HepG2 (cell line): ENCODE data around the gene GADD45A. TPM values are rescaled to one million over a fixed set of nuclear protein-coding genes. Genes with fewer than 3 reads are reported as not detected.

ENCODE experiments used
- ATAC-seq: fragments of 200-7000 bp; cut with Tn5 transposase; 3 replicates; pipeline ENCODE4 v1.9.1; 2020; ENCODE audit warnings: mild to moderate bottlenecking, moderate library complexity
- BruUV-seq: library from RNA; stranded (reverse); fragments of 400-500 nt; replicated peaks from 2 replicates; lab custom pipeline; 2021; lab: Mats Ljungman, UMichigan
- CTCF ChIA-PET: fragments of 300-600 bp; formaldehyde crosslinking; extraction: SDS; loops from one replicate; lab custom pipeline; 2021; ENCODE audit warnings: low total read pairs, inconsistent platforms, low intra/inter-chr PET ratio; lab: Yijun Ruan, JAX
- POLR2A ChIA-PET: fragments of 350-600 bp; sonication (Branson Sonifier 250); formaldehyde crosslinking; loops from one replicate; lab custom pipeline; 2020; ENCODE audit warnings: antibody characterized with exemption, inconsistent platforms; lab: Yijun Ruan, JAX
- DNase-seq: peaks from one replicate; pipeline ENCODE4 v3.0.0-alpha.2; 2015; ENCODE audit warnings: low spot score
- FAIRE-seq: peaks from 3 replicates; lab custom pipeline; 2011; peaks lifted over from hg19 to GRCh38; lab: Jason Lieb, UNC
- H2AFZ ChIP-seq: one replicate; pipeline ENCODE4 v1.6.1; 2011; ENCODE audit warnings: low read length, inconsistent platforms
- H3K27ac ChIP-seq: fragments of 300-600 bp; 3 replicates; pipeline ENCODE4 v1.8.0; 2011; ENCODE audit warnings: mixed run types, mild to moderate bottlenecking, mixed read lengths, low read length, inconsistent platforms; ENCODE audit not compliant: insufficient read depth; ENCODE audit errors: extremely low read length
- H3K27me3 ChIP-seq, 2 experiments: fragments of 200-600 bp in 1 of 2; 2 replicates in 1 of 2; 3 replicates in 1 of 2; pipeline versions ENCODE4 v1.6.0 to v1.8.0; 2011; ENCODE audit warnings: low read length in 2 of 2, mild to moderate bottlenecking in 2 of 2, moderate library complexity in 2 of 2, inconsistent platforms in 1 of 2; ENCODE audit not compliant: insufficient read depth in 2 of 2, control insufficient read depth in 1 of 2
- H3K36me3 ChIP-seq, 2 experiments: fragments of 200-600 bp in 1 of 2; replicated peaks in 1 of 2; 2 replicates in 1 of 2; 3 replicates in 1 of 2; pipeline versions ENCODE4 v1.5.1 to v1.8.0; 2011; ENCODE audit warnings: low read length in 2 of 2, inconsistent platforms in 1 of 2; ENCODE audit not compliant: insufficient read depth in 2 of 2, control insufficient read depth in 1 of 2
- H3K4me1 ChIP-seq: 2 replicates; pipeline ENCODE4 v1.5.1; 2012; ENCODE audit warnings: low read length, inconsistent platforms; ENCODE audit not compliant: insufficient read depth
- H3K4me2 ChIP-seq: 2 replicates; pipeline ENCODE4 v1.6.0; 2011; ENCODE audit warnings: low read depth, low read length, inconsistent platforms
- H3K4me3 ChIP-seq, 3 experiments: fragments of 200-600 bp in 1 of 3; sonication (generic), shearing (Covaris generic) in 1 of 3; replicated peaks in 1 of 3; 2 replicates each; pipeline ENCODE4 v1.5.1; 2011 to 2016; ENCODE audit warnings: low read length in 3 of 3, inconsistent platforms in 2 of 3, low read depth in 2 of 3, mild to moderate bottlenecking in 2 of 3, control low read depth in 1 of 3, mixed read lengths in 1 of 3; ENCODE audit not compliant: insufficient read depth in 1 of 3
- H3K79me2 ChIP-seq: one replicate; pipeline ENCODE4 v1.6.1; 2011; ENCODE audit warnings: low read length, inconsistent platforms; ENCODE audit not compliant: insufficient read depth
- H3K9ac ChIP-seq: 2 replicates; pipeline ENCODE4 v1.6.0; 2011; ENCODE audit warnings: mild to moderate bottlenecking, low read depth, low read length, inconsistent platforms; ENCODE audit not compliant: insufficient read depth
- H3K9me3 ChIP-seq: 2 replicates; pipeline ENCODE4 v1.5.1; 2012; ENCODE audit warnings: mild to moderate bottlenecking, low read length
- H4K20me1 ChIP-seq: 2 replicates; pipeline ENCODE4 v1.6.0; 2011; ENCODE audit warnings: inconsistent platforms, mild to moderate bottlenecking, low read length, moderate library complexity; ENCODE audit not compliant: insufficient read depth
- BRD4 ChIP-seq: sonication (generic); formaldehyde crosslinking; IDR thresholded peaks from 2 replicates; pipeline ENCODE4 v1.4.0; 2020; ENCODE audit warnings: missing genetic modification reagents
- FOXP1 ChIP-seq, 2 experiments: fragments of 450-650 bp in 1 of 2; IDR thresholded peaks; 2 replicates each; pipeline ENCODE4 v1.6.1; 2017 to 2018; ENCODE audit warnings: antibody characterized with exemption in 1 of 2
- HNRNPL ChIP-seq: fragments of 200-400 bp; formaldehyde crosslinking; IDR thresholded peaks from 2 replicates; pipeline ENCODE4 v1.6.1; 2017; ENCODE audit warnings: mild to moderate bottlenecking, low read depth, low read length
- HOXA7 ChIP-seq: sonication (generic); formaldehyde crosslinking; IDR thresholded peaks from 2 replicates; pipeline ENCODE4 v1.8.1; 2022; ENCODE audit warnings: mild to moderate bottlenecking, missing genetic modification reagents, moderate library complexity
- KLF12 ChIP-seq: sonication (generic); formaldehyde crosslinking; IDR thresholded peaks from 2 replicates; pipeline ENCODE4 v1.4.0; 2020; ENCODE audit warnings: missing genetic modification reagents, borderline replicate concordance
- NFE2L1 ChIP-seq: sonication (generic); formaldehyde crosslinking; IDR thresholded peaks from 2 replicates; pipeline ENCODE4 v1.4.0; 2020; ENCODE audit warnings: missing genetic modification reagents, mild to moderate bottlenecking, borderline replicate concordance
- RXRA ChIP-seq: sonication (generic); formaldehyde crosslinking; IDR thresholded peaks from 2 replicates; pipeline ENCODE4 v1.5.1; 2020; ENCODE audit warnings: missing genetic modification reagents
- SALL1 ChIP-seq: sonication (generic); formaldehyde crosslinking; IDR thresholded peaks from 2 replicates; pipeline ENCODE4 v1.8.0; 2022; ENCODE audit warnings: mild to moderate bottlenecking, missing genetic modification reagents
- SAP130 ChIP-seq: IDR thresholded peaks from 2 replicates; pipeline ENCODE4 v1.6.1; 2016; ENCODE audit warnings: low read depth
- TEAD3 ChIP-seq: optimal IDR thresholded peaks from 2 replicates; pipeline ENCODE3; 2016; ENCODE audit warnings: borderline replicate concordance
- XRCC5 ChIP-seq: fragments of 200-400 bp; formaldehyde crosslinking; optimal IDR thresholded peaks from 2 replicates; pipeline ENCODE3; 2017; ENCODE audit warnings: mild to moderate bottlenecking, low read length
- YY1 ChIP-seq: IDR thresholded peaks from 2 replicates; pipeline ENCODE4 v1.6.1; 2011; ENCODE audit warnings: low read length, low read depth, moderate library complexity, mild to moderate bottlenecking; ENCODE audit not compliant: insufficient read depth, insufficient replicate concordance
- ZFP36L2 ChIP-seq: sonication (generic); formaldehyde crosslinking; IDR thresholded peaks from 2 replicates; pipeline ENCODE4 v1.4.0; 2020; ENCODE audit warnings: missing genetic modification reagents
- ZNF121 ChIP-seq: sonication (generic); formaldehyde crosslinking; IDR thresholded peaks from 2 replicates; pipeline ENCODE4 v1.5.0; 2020; ENCODE audit warnings: mild to moderate bottlenecking, missing genetic modification reagents
- ZNF280B ChIP-seq: sonication (generic); formaldehyde crosslinking; IDR thresholded peaks from 2 replicates; pipeline ENCODE4 v1.5.0; 2020; ENCODE audit warnings: missing genetic modification reagents, mild to moderate bottlenecking, borderline replicate concordance
- ZNF292 ChIP-seq: sonication (generic); formaldehyde crosslinking; IDR thresholded peaks from 2 replicates; pipeline ENCODE4 v1.8.1; 2022; ENCODE audit warnings: mild to moderate bottlenecking, low read depth, missing genetic modification reagents, borderline replicate concordance
- ZNF383 ChIP-seq: sonication (generic); formaldehyde crosslinking; IDR thresholded peaks from 2 replicates; pipeline ENCODE4 v1.4.0; 2020; ENCODE audit warnings: missing genetic modification reagents, mild to moderate bottlenecking, borderline replicate concordance
- ZNF441 ChIP-seq: sonication (generic); formaldehyde crosslinking; IDR thresholded peaks from 2 replicates; pipeline ENCODE4 v1.7.0; 2021; ENCODE audit warnings: missing genetic modification reagents, borderline replicate concordance
- ZSCAN21 ChIP-seq: sonication (generic); formaldehyde crosslinking; IDR thresholded peaks from 2 replicates; pipeline ENCODE4 v1.8.0; 2022; ENCODE audit warnings: mild to moderate bottlenecking, missing genetic modification reagents, moderate library complexity, borderline replicate concordance
- WGBS: methylation state at CpG from one replicate; pipeline ENCODE4 v1.1.6; 2017; ENCODE audit warnings: low lambda C conversion rate; 5-methylcytosine and 5-hydroxymethylcytosine counted together
- in situ Hi-C: cut with HindIII; loops from 2 replicates; pipeline ENCODE4 v1.10.0; 2017; ENCODE audit warnings: low pct_unique_long_range_greater_than_20kb; ENCODE audit not compliant: extremely low pct_ligation_motif_present
- intact Hi-C: fragments of 100-400 bp; cut with micrococcal nuclease; formaldehyde crosslinking; loops from one replicate; pipeline ENCODE4 v1.10.0; 2022; ENCODE audit not compliant: unreplicated experiment
- polyA plus RNA-seq, 8 experiments: library from polyadenylated mRNA; depleted of rRNA in 3 of 8; stranded (reverse) in 7 of 8; unstranded in 1 of 8; fragments of >200 nt; fragmentation: Illumina TruSeq in 4 of 8; extraction: Trizol in 4 of 8; gene quantifications; 2 replicates each; pipeline versions ENCODE4 v1.2.1 to v1.2.3, GENCODE V29; 2011 to 2016; ENCODE audit warnings: low read depth in 4 of 8, missing spikeins in 1 of 8, mixed read lengths in 1 of 8; ENCODE audit not compliant: insufficient read depth in 1 of 8
- total RNA-seq, 5 experiments: library from RNA; depleted of rRNA; stranded (reverse); fragments of >200 nt; fragmentation: Illumina TruSeq; extraction: Trizol; gene quantifications; 2 replicates each; pipeline ENCODE4 v1.2.3, GENCODE V29; 2016; ENCODE audit warnings: low read depth in 1 of 5
- TF ChIP-seq, protein P1 (sequence below): sonication (generic); formaldehyde crosslinking; IDR thresholded peaks from 2 replicates; pipeline ENCODE4 v1.8.1; 2023; ENCODE audit warnings: missing genetic modification reagents, inconsistent platforms, borderline replicate concordance

Gene GADD45A
- total and polyA plus RNA-seq, 2 of the 13 experiments (the other 11 are each of a cell fraction or from before 2014, with no cell fraction given), result 33.2 to 46.2 TPM

DNA sequence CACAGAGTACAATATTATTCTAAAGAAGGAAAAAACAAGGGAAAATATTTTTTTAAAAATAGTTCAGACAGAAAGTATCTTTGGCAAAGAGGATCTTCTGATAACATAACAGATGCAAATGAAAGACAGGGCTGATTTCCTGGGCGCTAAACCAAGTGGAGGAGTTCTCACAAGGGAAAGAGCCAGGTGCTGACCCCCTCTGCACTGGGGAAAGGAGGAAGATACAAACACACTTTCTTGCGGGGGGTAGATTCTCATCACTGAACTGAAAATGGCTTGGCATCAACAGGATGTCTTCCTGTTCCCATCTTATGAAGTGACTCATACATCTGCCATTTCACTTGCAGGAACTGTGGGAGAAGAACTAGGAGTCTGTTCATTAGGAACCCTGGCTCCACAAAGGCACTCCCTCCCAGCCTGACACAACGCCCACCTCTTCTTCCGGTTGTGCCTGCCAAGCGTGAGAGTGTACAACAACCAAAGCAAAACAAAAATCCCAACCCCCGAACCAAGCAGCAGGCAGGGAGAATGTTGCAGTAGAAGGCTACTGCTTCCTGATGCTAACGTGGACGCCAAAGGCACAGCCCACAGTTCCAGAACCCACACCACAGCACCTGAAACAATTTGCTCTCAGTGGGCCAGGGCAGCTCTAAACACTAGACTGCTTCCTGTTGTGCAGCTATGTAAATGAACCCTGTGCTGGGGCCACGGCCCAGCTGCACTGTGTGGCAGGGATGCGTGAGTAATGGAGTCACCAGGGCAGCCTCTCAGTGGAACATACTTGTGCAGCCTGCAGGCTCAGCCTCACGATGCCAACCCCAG is 51.0 kb downstream of the GADD45A start:
- FAIRE-seq, result no peak
- POLR2A ChIA-PET, result interaction anchor here (1.0 kb wide), 1 partner anchor 17 kb away, joined by 3 read pairs; no protein-coding TSS in a partner anchor
- H3K79me2 ChIP-seq, result no peaks in the 10 kb centered on the region
- peak; percentile 63 for TF ChIP-seq SAP130 (CRISPR knock-in tag)
- no peak for TF ChIP-seq ZNF441 (CRISPR knock-in tag)
- no peak for TF ChIP-seq TEAD3
- no peak for TF ChIP-seq ZFP36L2 (CRISPR knock-in tag)
- no peak for TF ChIP-seq NFE2L1 (CRISPR knock-in tag)
- peak; percentile 46; the same call in 1 of the 2 replicates for TF ChIP-seq RXRA (CRISPR knock-in tag)
- peak; percentile 61; the same call in 1 of the 2 replicates for TF ChIP-seq ZNF280B
- no peak for TF ChIP-seq KLF12 (CRISPR knock-in tag)
- peak; percentile 18 for TF ChIP-seq XRCC5
- TF ChIP-seq ZNF292, result peak; percentile 78; the same call in 1 of the 2 replicates
- no peak for TF ChIP-seq HOXA7 (CRISPR knock-in tag)
- TF ChIP-seq ZSCAN21 (CRISPR knock-in tag), result peak; percentile 52; the same call in 1 of the 2 replicates
- TF ChIP-seq YY1, result no peak
- peak; percentile 54; the same call in 1 of the 2 replicates for TF ChIP-seq BRD4 (CRISPR knock-in tag)
- 0 out of 2 replicates have a peak, but pooled peaks have one; percentile 30 for TF ChIP-seq HNRNPL
- TF ChIP-seq ZNF121 (CRISPR knock-in tag), result no peak
- TF ChIP-seq ZNF383, result no peak
- TF ChIP-seq, protein P1, sequence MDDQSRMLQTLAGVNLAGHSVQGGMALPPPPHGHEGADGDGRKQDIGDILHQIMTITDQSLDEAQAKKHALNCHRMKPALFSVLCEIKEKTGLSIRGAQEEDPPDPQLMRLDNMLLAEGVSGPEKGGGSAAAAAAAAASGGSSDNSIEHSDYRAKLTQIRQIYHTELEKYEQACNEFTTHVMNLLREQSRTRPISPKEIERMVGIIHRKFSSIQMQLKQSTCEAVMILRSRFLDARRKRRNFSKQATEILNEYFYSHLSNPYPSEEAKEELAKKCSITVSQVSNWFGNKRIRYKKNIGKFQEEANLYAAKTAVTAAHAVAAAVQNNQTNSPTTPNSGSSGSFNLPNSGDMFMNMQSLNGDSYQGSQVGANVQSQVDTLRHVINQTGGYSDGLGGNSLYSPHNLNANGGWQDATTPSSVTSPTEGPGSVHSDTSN (CRISPR knock-in tag), result no peak
- peak; percentile 60 for TF ChIP-seq SALL1 (CRISPR knock-in tag)
- no peak for TF ChIP-seq FOXP1 (IDR thresholded peaks at IDR 0.05)
- TF ChIP-seq FOXP1 (CRISPR knock-in tag; IDR thresholded peaks at IDR 0.05), result peak; percentile 22

More for the DNA sequence above, 51.0 kb downstream of the GADD45A start:
- no peak overlapping the region for H3K27ac ChIP-seq
- 10% methylated on average over 8 of the region's 11 CpGs for whole genome bisulfite sequencing
- peak overlapping the region; percentile 30 to 57 (median 37) for H3K4me3 ChIP-seq
- BruUV-seq, result no TSS peak
- CTCF ChIA-PET, result no interaction called here
- no peaks in the 10 kb centered on the region for H4K20me1 ChIP-seq
- peak overlapping the region; percentile 83 for H3K4me2 ChIP-seq
- peak overlapping the region; percentile 90 for H2AFZ ChIP-seq
- H3K9ac ChIP-seq, result peak overlapping the region; percentile 53
- no peaks in the 10 kb centered on the region for H3K36me3 ChIP-seq
- H3K9me3 ChIP-seq, result no peaks in the 10 kb centered on the region
- ATAC-seq, result peak; percentile 90
- DNase-seq, result no peak
- intact Hi-C loops, result no loop called here
- H3K4me1 ChIP-seq, result peaks cover 54% of the 10 kb centered on the region
- H3K27me3 ChIP-seq, result peaks cover 1 to 5% of the 10 kb centered on the region in 2 experiments; a peak in 2 of 5 replicates
- in situ Hi-C loops, result no loop called here
